Measurements from ENCODE around the gene PLCH1.

The PLCH1 gene

DNA sequence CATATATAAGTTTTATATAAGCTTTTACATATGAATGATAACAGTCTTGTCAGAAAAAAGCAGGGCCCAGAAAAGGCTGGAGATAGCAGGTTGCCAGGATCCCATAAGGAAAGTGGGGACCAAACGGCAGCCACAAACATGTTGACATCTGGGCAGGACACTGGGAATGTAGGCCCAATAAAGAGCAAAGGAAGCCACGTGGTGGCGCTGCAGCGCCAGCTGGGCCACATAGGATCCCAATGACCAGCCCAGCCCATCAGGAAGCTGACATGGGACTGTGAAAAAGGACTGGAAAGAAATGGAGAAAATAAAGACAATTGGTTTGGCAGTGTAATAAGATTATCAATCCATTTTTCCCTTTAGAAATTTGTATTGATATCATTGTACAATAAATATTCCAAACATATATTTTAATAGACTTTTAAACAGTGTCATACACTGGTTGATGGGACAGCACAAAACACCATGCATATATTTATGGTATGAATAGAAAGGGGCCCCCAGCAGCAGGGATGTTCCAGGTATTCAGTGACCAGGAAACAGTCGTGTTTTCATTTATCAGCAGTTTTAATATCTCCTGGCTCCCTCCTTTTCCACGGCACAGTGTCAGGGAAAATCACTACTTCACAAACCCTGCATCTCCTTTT lies 362.4 kb downstream of the PLCH1 start:
- peak; percentile 16 for DNase-seq (ENCODE audit: low read depth)
- no peak overlapping the region for H3K4me3 ChIP-seq (ENCODE audit: low read length)
- TF ChIP-seq, protein P1, sequence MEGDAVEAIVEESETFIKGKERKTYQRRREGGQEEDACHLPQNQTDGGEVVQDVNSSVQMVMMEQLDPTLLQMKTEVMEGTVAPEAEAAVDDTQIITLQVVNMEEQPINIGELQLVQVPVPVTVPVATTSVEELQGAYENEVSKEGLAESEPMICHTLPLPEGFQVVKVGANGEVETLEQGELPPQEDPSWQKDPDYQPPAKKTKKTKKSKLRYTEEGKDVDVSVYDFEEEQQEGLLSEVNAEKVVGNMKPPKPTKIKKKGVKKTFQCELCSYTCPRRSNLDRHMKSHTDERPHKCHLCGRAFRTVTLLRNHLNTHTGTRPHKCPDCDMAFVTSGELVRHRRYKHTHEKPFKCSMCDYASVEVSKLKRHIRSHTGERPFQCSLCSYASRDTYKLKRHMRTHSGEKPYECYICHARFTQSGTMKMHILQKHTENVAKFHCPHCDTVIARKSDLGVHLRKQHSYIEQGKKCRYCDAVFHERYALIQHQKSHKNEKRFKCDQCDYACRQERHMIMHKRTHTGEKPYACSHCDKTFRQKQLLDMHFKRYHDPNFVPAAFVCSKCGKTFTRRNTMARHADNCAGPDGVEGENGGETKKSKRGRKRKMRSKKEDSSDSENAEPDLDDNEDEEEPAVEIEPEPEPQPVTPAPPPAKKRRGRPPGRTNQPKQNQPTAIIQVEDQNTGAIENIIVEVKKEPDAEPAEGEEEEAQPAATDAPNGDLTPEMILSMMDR (conservative IDR thresholded peaks at IDR 0.05; ENCODE audit: low read depth, low read length), result peak; percentile 89

DNA sequence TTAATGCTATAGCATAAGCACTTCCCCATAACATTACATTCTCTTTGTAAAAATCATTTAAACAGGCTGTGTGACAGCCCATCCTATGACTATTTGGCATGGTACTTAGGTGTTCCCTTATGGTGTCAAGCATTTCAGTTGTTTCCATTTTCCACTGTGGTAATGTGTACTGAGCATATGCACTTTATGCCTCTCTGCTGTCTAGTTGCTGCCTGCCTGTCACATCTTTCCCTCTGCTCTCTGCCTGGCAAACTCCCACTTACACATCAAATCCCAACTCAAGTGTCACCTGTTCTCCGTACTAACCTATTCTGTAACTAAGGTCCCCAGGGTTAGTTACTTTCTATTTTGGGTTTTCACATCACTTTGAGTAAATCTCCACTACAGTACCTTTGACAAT lies 367.0 kb downstream of the PLCH1 start:
- DNase-seq (ENCODE audit: low read depth), result no peak
- TF ChIP-seq, protein P1 (conservative IDR thresholded peaks at IDR 0.05; ENCODE audit: low read depth, low read length), result no peak
- no peak overlapping the region for H3K4me3 ChIP-seq (ENCODE audit: low read length)

DNA sequence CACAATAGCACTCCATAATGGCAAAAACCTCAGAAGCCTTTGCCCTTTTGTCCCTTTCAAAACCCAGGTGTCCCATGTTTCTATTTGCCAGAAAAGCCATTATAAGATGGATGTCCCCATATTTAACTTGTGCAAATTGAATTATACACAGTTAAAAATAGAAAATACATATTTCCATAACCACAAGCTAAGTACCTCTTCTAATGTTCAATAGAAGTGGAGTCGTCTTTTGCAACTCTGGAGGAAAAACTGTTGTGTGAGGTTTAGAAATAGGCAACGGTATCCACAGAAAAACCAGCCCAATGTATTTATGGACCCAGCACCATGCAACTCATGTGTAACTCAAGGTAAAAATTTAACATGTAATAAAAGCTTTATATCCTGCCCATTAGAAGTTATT lies 367.8 kb downstream of the PLCH1 start:
- DNase-seq (ENCODE audit: low read depth), result no peak
- no peak overlapping the region for H3K4me3 ChIP-seq (ENCODE audit: low read length)
- TF ChIP-seq, protein P1 (conservative IDR thresholded peaks at IDR 0.05; ENCODE audit: low read depth, low read length), result no peak

DNA sequence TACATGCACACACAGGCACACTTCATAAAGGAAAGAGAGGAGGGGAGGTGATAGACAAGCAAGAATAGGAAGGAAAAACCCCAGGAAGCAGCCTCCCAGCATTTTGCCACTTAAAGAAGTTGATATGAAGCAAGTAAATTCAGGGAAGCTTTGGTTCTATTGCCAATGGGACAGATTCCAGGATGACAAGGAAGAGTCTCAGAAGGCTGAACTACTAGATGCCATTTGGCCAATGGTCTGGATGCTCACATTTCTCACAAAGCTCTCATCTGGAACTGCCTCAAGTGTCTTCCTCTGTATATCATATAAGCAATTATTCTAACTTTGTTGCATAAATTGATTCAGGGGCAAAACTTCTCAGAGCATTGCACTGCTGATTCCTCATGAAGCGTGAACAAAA lies 372.6 kb downstream of the PLCH1 start:
- no peak for DNase-seq (ENCODE audit: low read depth)
- no peak overlapping the region for H3K4me3 ChIP-seq (ENCODE audit: low read length)
- TF ChIP-seq, protein P1 (conservative IDR thresholded peaks at IDR 0.05; ENCODE audit: low read depth, low read length), result no peak

DNA sequence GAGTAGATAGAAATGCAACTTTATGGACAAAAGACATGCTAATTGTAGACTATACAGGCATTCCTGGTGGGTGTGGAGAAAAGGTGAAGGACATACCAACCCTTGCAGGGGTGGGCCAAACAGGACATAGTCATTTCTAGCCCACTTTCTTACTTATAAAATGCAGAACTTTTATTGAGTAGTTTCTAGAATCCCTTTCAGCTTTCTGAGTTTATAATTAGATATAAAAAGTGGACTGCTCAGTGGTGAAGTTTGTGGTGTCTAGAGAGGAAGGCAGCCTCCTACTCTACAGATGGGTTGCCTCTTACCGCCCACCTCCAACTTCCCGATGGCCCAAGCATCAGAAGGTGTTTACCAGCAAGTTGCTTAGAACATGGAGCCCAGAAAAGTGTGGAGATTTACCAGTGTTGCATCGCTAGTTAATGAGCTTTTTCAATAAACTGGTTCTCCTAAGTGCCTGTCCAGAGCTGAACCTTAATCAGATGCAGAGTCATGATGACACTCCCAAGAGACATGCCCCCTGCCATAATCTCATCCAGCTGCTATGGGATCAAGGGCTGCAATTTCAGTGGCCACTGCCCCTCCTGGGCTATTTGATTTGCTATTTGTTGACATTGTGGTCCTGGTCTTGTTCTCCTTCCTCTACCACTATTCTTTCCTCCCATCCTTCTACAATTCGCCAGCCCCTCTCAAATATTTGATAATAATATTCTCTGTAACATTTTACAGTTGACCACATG lies 373.9 kb downstream of the PLCH1 start:
- no peak for DNase-seq (ENCODE audit: low read depth)
- H3K4me3 ChIP-seq (ENCODE audit: low read length), result no peak overlapping the region
- TF ChIP-seq, protein P1 (conservative IDR thresholded peaks at IDR 0.05; ENCODE audit: low read depth, low read length), result no peak

- no peak overlapping the region for H3K4me3 ChIP-seq (ENCODE audit: low read length)
- TF ChIP-seq, protein P1 (conservative IDR thresholded peaks at IDR 0.05; ENCODE audit: low read depth, low read length), result no peak
- no peak for DNase-seq (ENCODE audit: low read depth)
Measured at GRCh38 chr3:155370198-155370597, 374.7 kb downstream of the PLCH1 start.

GRCh38 chr3:155369735-155370134 lies 375.1 kb downstream of the PLCH1 start:
- no peak overlapping the region for H3K4me3 ChIP-seq (ENCODE audit: low read length)
- DNase-seq (ENCODE audit: low read depth), result no peak
- TF ChIP-seq, protein P1 (conservative IDR thresholded peaks at IDR 0.05; ENCODE audit: low read depth, low read length), result no peak
